SHP77 treated with DMSO at 0.1 percent for 48 hours (cell line): ENCODE data around the gene HNF1B.

Experiments used
- DNase-seq: peaks from one replicate; lab custom pipeline; 2025; lab: John Stamatoyannopoulos, UW

Gene HNF1B

GRCh38 chr17:37736428-37736827 is 8.4 kb downstream of the HNF1B start:
- no peak for DNase-seq

DNA sequence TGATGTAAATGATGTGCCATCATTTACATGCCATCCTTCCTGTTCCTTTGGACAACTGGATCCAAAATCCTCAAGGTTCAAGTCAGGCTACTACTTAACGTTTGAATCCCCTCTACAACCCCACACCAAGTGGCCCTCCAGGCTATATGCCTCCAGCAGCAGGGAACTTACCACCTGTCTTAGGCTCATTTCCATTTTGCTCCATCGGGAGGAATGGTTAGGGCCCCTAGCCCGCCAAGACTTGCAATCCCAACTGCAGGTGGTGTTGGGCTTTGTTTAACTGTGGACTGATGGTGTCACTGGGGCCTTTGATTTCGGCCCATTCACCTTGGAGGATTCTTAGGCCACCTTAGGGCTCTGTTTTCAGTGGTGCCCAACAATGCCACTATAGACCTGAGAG is 9.7 kb downstream of the HNF1B start:
- DNase-seq, result no peak

DNA sequence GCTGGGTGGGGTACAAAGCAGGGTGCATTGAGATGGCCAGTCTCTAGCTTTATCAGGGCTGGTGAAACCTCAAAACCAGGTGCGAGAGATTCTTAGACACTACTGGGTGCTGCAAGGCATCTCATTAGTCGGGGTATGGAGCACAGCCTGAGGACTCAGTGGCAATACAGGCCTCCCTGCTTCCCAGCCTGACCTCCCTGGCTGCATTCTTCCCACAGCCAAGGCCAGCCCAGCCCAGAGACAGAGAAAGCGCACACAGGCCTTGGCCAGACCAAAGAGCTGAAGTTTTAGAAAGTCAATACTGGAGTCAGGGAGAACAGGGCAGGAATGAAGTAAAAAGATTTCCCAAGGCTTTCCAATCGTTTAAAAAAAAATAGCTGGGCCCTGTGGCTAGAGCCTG is 12.5 kb downstream of the HNF1B start:
- no peak for DNase-seq

DNA sequence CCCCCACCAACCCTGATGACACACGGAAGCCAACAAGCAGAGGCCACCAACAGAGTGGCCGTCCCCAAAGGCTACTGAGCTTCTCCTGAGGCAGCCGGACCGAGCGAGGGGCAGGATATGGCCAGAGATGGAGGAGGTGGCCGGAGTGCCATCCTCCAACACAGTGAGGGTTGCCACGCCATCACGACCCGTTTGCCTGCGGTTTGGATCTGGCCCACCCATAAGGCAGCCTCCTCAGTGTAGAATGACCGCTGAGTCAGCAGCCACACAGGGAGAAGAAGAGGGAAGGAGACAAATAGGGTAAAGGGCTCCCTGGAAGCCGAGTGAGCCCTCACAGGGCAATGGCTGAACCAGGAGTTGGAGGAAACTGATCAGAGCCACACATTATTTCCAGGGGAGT is 13.8 kb downstream of the HNF1B start:
- DNase-seq, result no peak

DNA sequence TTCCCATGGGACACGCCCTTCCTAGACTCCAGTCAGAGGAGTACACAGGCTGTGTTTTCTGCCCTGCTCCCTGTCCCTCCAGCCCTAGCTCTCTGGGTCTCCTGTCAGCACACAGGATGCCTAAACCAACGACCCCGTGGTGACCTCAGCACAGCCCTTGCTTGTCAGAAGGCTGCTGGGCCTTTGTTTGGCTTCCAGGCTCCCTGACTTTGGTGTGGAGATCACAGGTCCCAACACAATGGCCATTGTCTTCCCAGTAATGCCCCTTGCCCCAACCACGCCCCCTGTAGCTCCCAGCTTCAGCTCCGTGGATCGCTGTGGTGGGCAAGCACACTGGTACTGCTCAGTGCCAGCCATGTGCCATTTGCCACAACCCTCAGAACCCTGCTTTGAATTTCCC is 15.0 kb downstream of the HNF1B start:
- no peak for DNase-seq

DNA sequence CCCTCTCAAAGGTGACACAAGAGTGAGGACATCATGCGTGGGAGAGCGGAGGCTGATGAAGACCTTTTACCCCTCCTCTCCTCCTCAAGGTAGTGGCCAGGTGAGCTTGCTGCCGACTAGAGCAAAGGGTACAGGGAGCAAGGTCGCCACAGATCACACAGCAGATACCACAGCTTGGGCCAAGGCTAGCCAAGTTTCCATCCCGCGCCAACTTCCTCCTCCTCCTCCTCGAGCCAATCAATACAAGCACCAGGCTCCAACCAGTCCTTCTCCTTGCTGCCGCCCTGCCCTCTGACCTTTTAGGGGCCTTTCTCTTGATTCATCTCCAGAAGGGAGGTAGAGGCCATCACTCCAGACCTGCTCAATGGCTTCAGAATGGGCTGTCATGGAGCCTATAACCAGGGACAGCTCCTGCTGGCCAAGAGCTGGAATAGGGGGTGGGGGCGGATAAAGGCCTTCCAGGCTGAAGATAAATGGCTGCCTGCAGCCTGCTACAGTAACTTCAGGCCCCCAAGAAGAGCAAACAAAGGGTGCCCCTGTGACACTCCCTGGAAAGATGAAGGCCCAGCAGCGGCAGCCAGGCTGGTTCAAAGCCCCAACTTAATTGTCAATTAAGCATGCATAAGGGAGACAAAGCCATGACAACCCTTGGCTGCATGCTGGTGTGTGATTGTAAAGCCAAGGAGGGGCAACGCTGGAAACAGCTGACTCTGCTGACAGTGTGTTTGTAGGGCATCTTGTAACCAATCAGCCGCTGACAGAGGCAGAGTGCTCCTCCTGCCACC is 17.8 kb downstream of the HNF1B start:
- no peak for DNase-seq

GRCh38 chr17:37726248-37726647 is 18.6 kb downstream of the HNF1B start:
- no peak for DNase-seq

GRCh38 chr17:37725601-37726146 is 19.2 kb downstream of the HNF1B start:
- no peak for DNase-seq

DNA sequence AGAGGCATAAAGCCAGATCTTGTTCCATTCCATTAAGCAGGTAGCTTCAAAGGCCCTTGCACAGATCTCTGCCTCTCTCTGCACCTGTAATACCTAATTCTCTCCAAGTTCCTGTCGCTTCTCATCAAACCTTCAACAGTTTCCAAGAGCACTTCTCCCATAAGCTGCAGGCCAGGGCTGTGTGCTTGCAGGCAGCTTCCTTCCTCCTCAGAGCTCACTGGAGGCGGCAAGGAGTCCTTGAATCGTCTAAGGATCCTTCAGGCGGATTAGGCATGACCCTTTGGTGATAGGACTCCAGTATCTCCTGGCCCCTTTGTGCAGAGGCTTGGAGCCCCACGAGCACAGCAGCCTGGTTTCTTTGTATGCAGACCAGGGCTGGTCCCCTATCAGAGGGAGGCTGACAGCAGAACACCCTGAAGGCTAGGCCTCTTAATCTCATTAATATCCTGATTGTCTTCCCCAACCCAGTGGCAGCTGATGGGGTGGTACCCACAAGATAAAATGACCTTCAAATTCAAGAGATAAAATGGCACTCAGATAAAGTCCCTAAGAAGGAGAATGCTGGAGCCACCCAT is 19.8 kb downstream of the HNF1B start:
- no peak for DNase-seq

DNA sequence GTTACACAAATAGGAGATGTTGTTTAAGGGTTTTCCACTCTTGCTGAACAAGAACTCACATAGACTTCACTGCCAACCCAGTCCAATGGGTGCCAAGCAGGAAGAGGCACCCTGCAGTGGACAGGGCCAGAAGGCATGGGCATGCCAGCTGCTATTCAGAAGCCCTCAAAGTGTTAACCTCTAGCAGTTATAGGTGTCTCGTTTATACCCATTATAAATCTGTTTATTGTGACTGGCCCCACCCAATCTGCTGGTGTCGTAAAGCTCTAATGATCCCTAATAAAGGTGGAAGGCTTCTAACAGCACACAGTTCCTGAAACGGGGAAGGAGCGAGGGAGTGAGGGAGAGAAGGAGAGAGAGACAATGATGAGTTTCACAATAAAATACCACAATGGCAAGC is 23.9 kb downstream of the HNF1B start:
- DNase-seq, result no peak

- DNase-seq, result no peak
These were observed 25.0 kb downstream of the HNF1B start for GRCh38 chr17:37719866-37720265.

DNA sequence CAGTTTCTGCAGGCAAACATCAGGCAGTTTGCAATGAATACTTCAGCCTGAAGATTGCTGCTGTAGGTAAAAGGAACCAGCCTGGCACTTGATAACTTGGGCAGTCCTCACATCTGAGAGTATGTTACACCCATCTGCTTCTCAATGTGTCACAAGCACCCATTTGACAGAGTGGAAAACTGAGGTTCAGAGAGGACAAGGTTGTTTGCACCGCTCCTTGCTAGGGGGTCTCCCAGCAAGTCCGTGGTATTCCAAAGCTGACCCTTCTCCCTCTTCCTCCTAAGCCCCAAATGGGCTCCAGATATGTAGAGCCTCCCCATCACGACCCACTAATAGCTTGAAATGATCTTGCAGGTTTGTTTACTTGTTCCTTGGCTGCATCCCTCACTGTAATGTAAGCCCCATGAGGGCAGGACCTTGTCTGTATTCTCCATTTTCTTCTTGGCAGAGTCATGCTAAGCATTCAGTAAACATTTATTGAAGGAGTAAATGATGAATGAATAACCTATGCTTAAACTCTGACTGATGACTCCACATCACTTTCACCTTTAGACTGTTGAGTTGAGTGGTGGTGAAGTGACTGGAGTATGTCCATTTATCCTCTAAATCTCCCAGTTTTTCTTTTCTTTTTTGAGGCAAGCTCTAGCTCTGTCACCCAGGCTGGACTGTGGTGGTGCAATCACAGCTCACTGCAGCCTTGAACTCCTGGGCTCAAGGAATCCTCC is 26.4 kb downstream of the HNF1B start:
- no peak for DNase-seq

- DNase-seq, result no peak
These were observed 27.1 kb downstream of the HNF1B start for GRCh38 chr17:37717627-37718323.

GRCh38 chr17:37714897-37715296 is 30.0 kb downstream of the HNF1B start:
- no peak for DNase-seq

- DNase-seq, result no peak
These were observed 31.2 kb downstream of the HNF1B start for GRCh38 chr17:37713624-37714023.

DNA sequence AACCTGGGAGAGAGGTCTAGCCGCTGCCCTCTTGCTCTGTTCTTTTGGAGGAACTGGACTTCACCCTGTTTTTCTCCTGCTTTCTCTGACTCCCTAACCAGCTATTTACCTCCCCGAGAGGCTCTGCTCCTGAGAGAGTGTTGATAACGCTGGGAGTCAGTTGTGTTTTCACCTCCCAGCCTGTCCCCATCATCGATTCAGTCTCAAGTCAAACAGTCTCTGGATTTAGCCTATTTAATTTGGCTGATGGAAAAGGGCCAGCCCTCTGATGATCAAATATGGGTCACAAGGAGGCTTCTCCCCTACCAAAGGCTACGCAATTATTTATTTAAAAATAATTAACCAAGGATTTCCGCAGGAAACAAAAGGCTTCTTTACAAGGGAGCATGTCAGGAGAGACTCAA is 31.8 kb downstream of the HNF1B start:
- no peak for DNase-seq

DNA sequence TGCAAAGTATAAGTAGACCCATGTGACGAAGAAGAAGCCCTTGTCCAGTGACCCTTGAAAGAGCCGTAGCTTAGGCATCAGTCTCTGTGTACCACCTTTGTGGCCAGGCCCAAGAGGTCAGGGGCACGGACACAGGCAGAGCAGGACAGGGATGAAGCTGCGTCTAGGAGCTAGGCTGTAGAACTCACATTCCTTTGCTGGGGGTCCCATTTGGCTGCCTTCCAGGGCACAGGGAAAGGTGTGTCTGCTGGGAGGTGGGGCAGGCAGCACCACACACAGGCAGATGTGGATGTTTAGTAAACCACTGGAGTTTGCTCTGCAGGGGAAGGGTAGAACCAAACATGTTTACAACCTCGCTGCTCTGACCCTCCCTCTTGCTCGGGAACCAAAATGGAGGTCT is 33.7 kb downstream of the HNF1B start:
- no peak for DNase-seq

GRCh38 chr17:37710344-37710886 is 34.4 kb downstream of the HNF1B start:
- no peak for DNase-seq

DNA sequence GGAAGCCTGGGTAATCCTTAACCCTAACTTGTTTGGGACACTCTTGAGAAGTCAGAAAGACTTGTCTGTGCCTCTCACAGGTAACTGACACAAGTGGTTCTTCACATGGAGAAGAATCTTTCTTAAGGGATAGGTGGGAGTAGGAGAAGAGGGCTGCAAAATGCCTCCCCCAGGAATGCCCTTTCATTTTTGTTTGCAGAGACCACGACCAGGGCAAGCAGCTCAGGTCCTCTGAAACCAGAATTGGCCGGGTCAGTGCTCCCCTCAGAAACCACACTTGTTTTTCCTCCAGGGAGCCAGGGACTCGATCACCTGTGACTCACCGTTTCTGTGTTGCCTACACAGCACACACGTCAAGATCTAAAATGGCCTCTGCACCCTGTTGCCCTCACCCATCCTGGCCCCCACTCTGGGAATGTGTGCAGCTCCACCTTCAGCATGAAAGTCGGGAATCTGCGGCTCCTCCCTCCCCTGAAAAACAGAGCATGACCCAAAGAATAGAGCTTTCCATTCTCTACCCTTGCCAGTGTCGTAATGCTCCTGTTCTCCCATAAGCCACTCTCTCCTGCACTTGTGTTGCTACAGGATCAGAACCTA is 36.1 kb downstream of the HNF1B start:
- DNase-seq, result no peak

DNA sequence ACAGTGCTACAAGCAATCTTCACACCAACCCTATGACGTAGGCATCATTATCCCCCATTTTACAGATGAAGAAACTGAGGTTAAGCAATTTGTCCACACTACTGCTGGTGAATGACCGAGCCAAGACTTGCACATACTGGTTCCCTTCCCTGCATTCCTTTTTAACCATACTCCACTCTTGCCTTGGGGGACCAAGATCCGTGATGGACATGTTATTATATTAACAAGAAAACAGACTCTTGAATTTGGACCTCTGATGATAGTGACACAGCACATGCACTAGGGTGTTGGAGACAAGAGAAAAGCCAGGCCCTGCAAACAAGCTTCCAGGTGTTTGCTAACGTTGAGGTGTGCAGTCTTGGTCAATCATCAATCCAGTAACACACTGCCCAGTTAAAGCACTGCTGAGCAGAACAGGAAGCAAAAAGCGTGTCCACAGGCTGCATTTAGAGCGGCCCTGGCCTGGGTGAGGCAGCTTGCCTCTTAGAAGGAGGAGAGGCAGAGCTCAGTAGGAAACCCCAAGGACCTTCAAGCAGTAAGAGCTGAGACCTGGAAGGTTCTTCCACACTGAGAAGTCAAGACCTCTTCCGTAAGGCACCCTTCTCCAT is 36.7 kb downstream of the HNF1B start:
- no peak for DNase-seq

DNA sequence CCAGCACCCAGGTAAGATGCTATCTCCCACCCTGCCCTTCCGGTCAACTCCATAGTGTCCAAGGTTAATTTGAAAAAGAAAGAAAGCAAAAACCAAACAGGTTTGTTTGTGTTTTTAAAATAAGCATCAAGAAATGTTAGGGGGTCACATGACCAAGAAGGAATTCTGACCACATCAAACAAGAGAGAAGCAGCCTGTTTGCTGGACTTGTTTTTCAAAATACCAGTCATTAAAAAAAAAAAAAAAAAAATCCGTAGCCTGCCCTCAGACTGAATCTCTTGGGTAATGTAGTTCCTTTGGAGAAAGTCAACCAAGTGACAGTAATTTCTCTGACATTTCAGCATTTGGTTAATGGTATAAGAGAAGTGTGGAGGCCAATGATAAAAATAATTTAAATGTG is 38.4 kb downstream of the HNF1B start:
- no peak for DNase-seq
